Neuronal stem cell (in vitro differentiated cells): ENCODE results near the gene ZFPL1. TPM values are rescaled to one million over a fixed set of nuclear protein-coding genes. Genes with fewer than 3 reads are reported as not detected.

Source experiments
- DNase-seq: peaks from one replicate; pipeline ENCODE4 v3.0.0-alpha.2; 2013; ENCODE audit warnings: low spot score
- H2AFZ ChIP-seq: one replicate; pipeline ENCODE4 v1.6.1; 2013; ENCODE audit warnings: mild to moderate bottlenecking, low read length, inconsistent platforms
- H2AK5ac ChIP-seq: 2 replicates; pipeline ENCODE4 v1.6.1; 2013; ENCODE audit warnings: low read depth, mild to moderate bottlenecking, inconsistent platforms, low read length, moderate library complexity, mixed read lengths
- H2BK120ac ChIP-seq: 2 replicates; pipeline ENCODE4 v1.6.1; 2013; ENCODE audit warnings: low read depth, mild to moderate bottlenecking, inconsistent platforms, low read length, moderate library complexity, mixed read lengths
- H2BK12ac ChIP-seq: one replicate; pipeline ENCODE4 v1.6.1; 2013; ENCODE audit warnings: low read length, inconsistent platforms
- H2BK15ac ChIP-seq: 2 replicates; pipeline ENCODE4 v1.6.1; 2013; ENCODE audit warnings: mild to moderate bottlenecking, low read length, inconsistent platforms, mixed read lengths
- H2BK5ac ChIP-seq: one replicate; pipeline ENCODE4 v1.6.1; 2013; ENCODE audit warnings: inconsistent platforms, mild to moderate bottlenecking, low read length, moderate library complexity
- H3K14ac ChIP-seq: one replicate; pipeline ENCODE4 v1.6.1; 2013; ENCODE audit warnings: low read length, inconsistent platforms
- H3K18ac ChIP-seq: 2 replicates; pipeline ENCODE4 v1.6.1; 2013; ENCODE audit warnings: low read length, inconsistent platforms
- H3K23ac ChIP-seq: 2 replicates; pipeline ENCODE4 v1.6.1; 2013; ENCODE audit warnings: low read depth, mild to moderate bottlenecking, mixed read lengths, low read length, inconsistent platforms; ENCODE audit not compliant: poor library complexity
- H3K27ac ChIP-seq: replicated peaks from 3 replicates; pipeline ENCODE4 v1.5.1; 2013; ENCODE audit warnings: low read length, inconsistent platforms
- H3K27me3 ChIP-seq, 3 experiments: 2 replicates each; pipeline ENCODE4 v1.6.1; 2013; ENCODE audit warnings: low read length in 3 of 3, mild to moderate bottlenecking in 2 of 3, inconsistent platforms in 1 of 3, low read depth in 1 of 3, mixed read lengths in 1 of 3, moderate library complexity in 1 of 3; ENCODE audit not compliant: control insufficient read depth in 3 of 3, insufficient read depth in 3 of 3
- H3K36me3 ChIP-seq, 2 donors: replicated peaks in 1 of 2; 2 replicates each; pipeline ENCODE4 v1.6.1; 2013; ENCODE audit warnings: low read length in 2 of 2; ENCODE audit not compliant: control insufficient read depth in 2 of 2, insufficient read depth in 2 of 2
- H3K4ac ChIP-seq: 2 replicates; pipeline ENCODE4 v1.6.1; 2013; ENCODE audit warnings: inconsistent platforms, mild to moderate bottlenecking, low read length, moderate library complexity
- H3K4me1 ChIP-seq, 2 donors: 1 replicate in 1 of 2; 2 replicates in 1 of 2; pipeline ENCODE4 v1.6.1; 2013; ENCODE audit warnings: low read length in 2 of 2, low read depth in 1 of 2; ENCODE audit not compliant: control insufficient read depth in 2 of 2, insufficient read depth in 1 of 2
- H3K4me2 ChIP-seq: one replicate; pipeline ENCODE4 v1.6.1; 2013; ENCODE audit warnings: mild to moderate bottlenecking, low read length, inconsistent platforms; ENCODE audit not compliant: insufficient read depth, poor library complexity, severe bottlenecking
- H3K4me3 ChIP-seq, 2 donors: 2 replicates each; pipeline ENCODE4 v1.5.1; 2013; ENCODE audit warnings: low read length in 2 of 2, mild to moderate bottlenecking in 2 of 2, inconsistent platforms in 1 of 2, moderate library complexity in 1 of 2
- H3K79me1 ChIP-seq: one replicate; pipeline ENCODE4 v1.6.1; 2013; ENCODE audit warnings: low read depth, mild to moderate bottlenecking, inconsistent platforms, low read length, moderate library complexity
- H3K9ac ChIP-seq: one replicate; pipeline ENCODE4 v1.6.1; 2013; ENCODE audit warnings: mild to moderate bottlenecking, low read depth, low read length, inconsistent platforms; ENCODE audit not compliant: poor library complexity
- H3K9me3 ChIP-seq, 2 donors: replicated peaks in 1 of 2; 2 replicates each; pipeline versions ENCODE3 to v1.6.1; 2013; ENCODE audit warnings: low read length in 2 of 2, mild to moderate bottlenecking in 2 of 2, inconsistent platforms in 1 of 2, low read depth in 1 of 2, mixed read lengths in 1 of 2, moderate library complexity in 1 of 2; ENCODE audit not compliant: control insufficient read depth in 2 of 2, insufficient read depth in 1 of 2
- H4K8ac ChIP-seq: one replicate; pipeline ENCODE4 v1.6.1; 2013; ENCODE audit warnings: low read depth, mild to moderate bottlenecking, inconsistent platforms, low read length, moderate library complexity
- H4K91ac ChIP-seq: one replicate; pipeline ENCODE4 v1.6.1; 2013; ENCODE audit warnings: low read length, low read depth, mild to moderate bottlenecking, inconsistent platforms; ENCODE audit not compliant: poor library complexity
- WGBS, 2 donors: extraction: QIAGEN DNeasy Blood & Tissue Kit; methylation state at CpG; one replicate each; pipeline ENCODE4 v1.1.7; 2013; ENCODE audit warnings: missing lambda C conversion rate in 2 of 2, mixed read lengths in 1 of 2; ENCODE audit not compliant: insufficient read length in 2 of 2, insufficient replicate concordance in 1 of 2; ENCODE audit errors: extremely low coverage in 2 of 2; 5-methylcytosine and 5-hydroxymethylcytosine counted together
- polyA plus RNA-seq, 2 experiments: library from polyadenylated mRNA; stranded (reverse); fragments of 200-250 nt; gene quantifications; one replicate each; pipeline ENCODE4 v1.2.3, GENCODE V29; 2013

Gene ZFPL1
- polyA plus RNA-seq (2013, experiment 1 of 2) = 45.8 TPM
- polyA plus RNA-seq (2013, experiment 2 of 2) = 47.0 TPM

DNA sequence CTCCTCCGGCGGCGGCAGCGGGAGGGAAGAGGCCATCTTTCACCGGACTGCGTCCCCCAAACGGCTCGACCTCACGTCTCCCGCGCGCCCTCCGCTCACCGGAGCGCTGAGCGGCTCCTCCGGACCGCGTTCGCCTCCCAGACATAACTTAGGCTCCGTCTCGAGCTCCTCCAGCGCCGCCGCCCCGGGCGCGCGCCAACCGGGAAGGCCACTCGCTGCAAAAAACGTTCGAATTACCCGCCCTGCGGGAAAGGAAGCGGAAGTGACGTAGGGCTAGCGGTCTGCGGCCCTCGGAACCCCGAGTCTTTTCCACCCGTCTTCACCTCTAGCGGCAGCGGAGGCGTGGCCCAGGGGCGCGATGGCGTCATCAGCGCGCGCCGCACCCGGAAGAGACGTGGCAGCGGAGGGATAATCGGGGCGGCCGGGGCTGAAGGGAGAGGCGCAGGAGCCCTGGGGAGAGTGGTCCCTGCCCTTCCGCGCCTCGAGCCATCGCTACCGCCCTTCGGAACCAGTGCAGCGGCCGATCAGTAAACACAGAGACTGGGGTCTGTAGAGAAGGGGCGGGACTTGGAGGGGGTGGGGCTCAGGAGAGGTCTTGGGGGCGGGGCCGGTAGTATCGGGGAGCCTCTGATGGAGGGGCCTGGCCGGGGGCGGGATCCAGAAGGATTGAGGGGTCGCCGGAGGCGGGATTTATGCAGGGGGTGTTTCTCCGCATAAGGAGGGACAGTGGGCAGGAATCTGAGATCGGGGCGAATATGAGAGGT is at the start of gene ZFPL1, which contains the start of gene CDCA5:
TSS of gene ZFPL1 (plus strand) at position 389 of the 764 bp plus-strand sequence. CDS start 477 bp downstream, outside the sequence.
TSS of gene CDCA5 (minus strand) at position 207 of the 764 bp plus-strand sequence. CDS start at position 145, 62 bp downstream.
- no peaks in the 10 kb centered on the region for H3K9me3 ChIP-seq

DNA sequence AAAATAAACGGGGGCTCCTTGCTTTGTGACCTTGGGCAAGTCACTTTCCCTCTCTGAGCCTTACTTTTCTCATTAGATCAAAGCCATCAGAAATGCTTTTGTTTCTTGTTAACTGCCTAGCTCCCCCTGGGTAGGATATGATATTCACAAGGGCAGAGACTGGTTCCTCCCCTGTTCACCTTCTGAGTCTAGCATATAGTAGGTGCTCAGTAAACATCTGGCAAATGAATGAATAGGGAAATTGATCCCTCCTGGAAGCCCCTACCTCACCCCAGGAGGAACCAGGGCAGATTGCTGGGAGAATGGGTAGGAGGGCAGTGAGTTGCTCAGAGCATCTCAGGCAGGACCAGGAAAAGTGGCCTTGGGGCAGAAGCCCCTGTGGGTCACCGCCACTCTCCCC is 49.6 kb upstream of the ZFPL1 start:
- Histone ChIP-seq H3K14ac (no peak overlapping the region), H2AFZ (no peak overlapping the region), H4K8ac (no peak overlapping the region), H3K18ac (no peak overlapping the region), H2BK15ac (no peak overlapping the region), H3K4me2 (no peak overlapping the region), H3K4ac (no peak overlapping the region), H2BK5ac (no peak overlapping the region), H3K4me1 (no peaks in the 10 kb centered on the region), H3K27me3 (no peaks in the 10 kb centered on the region), H3K4me3 (no peak overlapping the region), H2BK12ac (no peak overlapping the region), H3K23ac (no peak overlapping the region), H3K36me3 (peaks cover 19 to 49% of the 10 kb centered on the region in 2 donors), H4K91ac (no peak overlapping the region), H3K27ac (no peak overlapping the region), H2AK5ac (no peak overlapping the region), H3K9me3 (no peaks in the 10 kb centered on the region), H2BK120ac (no peak overlapping the region), H3K9ac (no peak overlapping the region), H3K79me1 (no peaks in the 10 kb centered on the region)
- no CpG with 5 or more reads among the region's 2 CpGs for WGBS, 2 donors
- DNase-seq = no peak

More for the DNA sequence above, at the start of gene ZFPL1, which contains the start of gene CDCA5:
- WGBS, 2 donors = no CpG with 5 or more reads among the region's 79 CpGs
- Histone ChIP-seq H3K4me3 (peak within 1 kb of the TSS; percentile 90 to 93), H2BK120ac (no peak within 1 kb of the TSS), H2BK12ac (no peak within 1 kb of the TSS), H3K4me1 (peaks cover 4 to 12% of the 10 kb centered on the region in 2 donors), H2BK15ac (no peak within 1 kb of the TSS), H3K27me3 (no peaks in the 10 kb centered on the region), H3K27ac (peak within 1 kb of the TSS; percentile 90), H3K4ac (peak within 1 kb of the TSS; percentile 69), H3K4me2 (peak within 1 kb of the TSS; percentile 72), H3K23ac (no peak within 1 kb of the TSS), H3K9ac (peak within 1 kb of the TSS; percentile 96), H2AFZ (peak within 1 kb of the TSS; percentile 91), H2AK5ac (peak within 1 kb of the TSS; percentile 30), H4K91ac (no peak within 1 kb of the TSS), H3K79me1 (peaks cover 6% of the 10 kb centered on the region), H3K18ac (peak within 1 kb of the TSS; percentile 84), H3K14ac (peak within 1 kb of the TSS; percentile 49), H2BK5ac (no peak within 1 kb of the TSS), H3K36me3 (peaks cover 43 to 78% of the 10 kb centered on the region in 2 donors), H4K8ac (no peak within 1 kb of the TSS)
- peak; percentile 98 for DNase-seq

DNA sequence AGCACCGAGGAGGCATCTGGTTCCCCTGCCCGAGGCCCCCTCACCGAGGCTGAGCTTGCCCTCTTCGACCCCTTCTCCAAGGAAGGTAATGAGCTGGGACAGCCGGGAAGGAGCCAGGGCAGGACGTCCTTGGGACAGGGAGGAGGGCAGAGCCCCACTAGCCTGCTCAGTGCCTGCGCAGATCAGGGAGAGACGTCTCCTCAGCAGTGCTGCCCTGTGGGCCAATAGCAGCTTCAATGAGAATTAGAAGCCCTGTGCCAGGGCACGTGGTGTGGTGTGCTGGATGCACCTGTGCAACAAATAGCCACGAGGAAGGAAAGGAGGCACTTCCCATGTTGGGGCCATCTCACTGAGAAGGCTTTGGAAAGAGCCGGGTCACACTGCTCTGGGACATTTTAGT is 48.4 kb upstream of the ZFPL1 start:
- H2BK12ac ChIP-seq = no peak overlapping the region
- no CpG with 5 or more reads among the region's 11 CpGs for WGBS, 2 donors

DNA sequence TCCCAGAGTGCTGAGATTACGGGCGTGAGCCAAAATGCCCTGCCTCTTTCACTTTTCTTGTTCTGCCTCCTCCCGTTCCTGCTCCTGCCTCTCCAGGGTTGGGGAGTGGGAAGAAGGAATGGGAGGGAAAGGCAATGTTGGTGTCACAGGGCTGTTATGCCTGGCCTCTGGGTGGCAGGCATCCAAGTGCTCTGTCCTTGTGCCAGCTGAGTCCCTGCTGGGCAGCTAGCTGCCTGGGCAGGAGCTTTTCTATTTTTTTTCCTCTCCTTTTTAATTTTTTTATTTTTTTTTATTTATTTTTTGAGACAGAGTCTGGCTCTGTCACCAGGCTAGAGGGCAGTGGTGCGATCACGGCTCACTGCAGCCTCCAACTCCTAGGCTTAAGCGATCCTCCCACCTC is 47.1 kb upstream of the ZFPL1 start:
- no CpG with 5 or more reads among the region's 6 CpGs for WGBS, 2 donors
- Histone ChIP-seq H3K14ac (no peak overlapping the region), H2BK120ac (no peak overlapping the region), H2AFZ (no peak overlapping the region), H3K4me2 (no peak overlapping the region), H2BK12ac (no peak overlapping the region), H3K4me3 (no peak overlapping the region), H3K18ac (no peak overlapping the region), H2AK5ac (no peak overlapping the region), H3K4ac (no peak overlapping the region), H3K9me3 (no peaks in the 10 kb centered on the region), H2BK15ac (no peak overlapping the region), H2BK5ac (no peak overlapping the region), H3K23ac (no peak overlapping the region), H4K8ac (no peak overlapping the region), H3K4me1 (peaks cover 1 to 2% of the 10 kb centered on the region in 2 donors), H3K79me1 (peaks cover 2% of the 10 kb centered on the region), H3K9ac (no peak overlapping the region), H3K36me3 (peaks cover 19 to 52% of the 10 kb centered on the region in 2 donors), H4K91ac (no peak overlapping the region), H3K27me3 (no peaks in the 10 kb centered on the region), H3K27ac (no peak overlapping the region)
- DNase-seq = no peak

More for the DNA sequence above, 48.4 kb upstream of the ZFPL1 start:
- Histone ChIP-seq H2BK5ac (no peak overlapping the region), H3K27me3 (no peaks in the 10 kb centered on the region), H3K18ac (no peak overlapping the region), H3K79me1 (no peaks in the 10 kb centered on the region), H3K27ac (no peak overlapping the region), H3K4me3 (no peak overlapping the region), H3K9me3 (no peaks in the 10 kb centered on the region), H2AFZ (no peak overlapping the region), H2AK5ac (no peak overlapping the region), H3K23ac (no peak overlapping the region), H3K4me2 (no peak overlapping the region), H4K91ac (no peak overlapping the region), H3K36me3 (peaks cover 19 to 52% of the 10 kb centered on the region in 2 donors), H3K4me1 (peaks cover 1 to 2% of the 10 kb centered on the region in 2 donors), H3K9ac (no peak overlapping the region), H4K8ac (no peak overlapping the region), H2BK15ac (no peak overlapping the region), H2BK120ac (no peak overlapping the region), H3K14ac (no peak overlapping the region), H3K4ac (no peak overlapping the region)
- DNase-seq = no peak
